HG03135 (cell line): ENCODE results near the gene GCKR.
"Not testable (repeated sequence)": the region's sequence is repeated elsewhere in the genome, so short reads cannot be mapped to it uniquely, and the experiment has no call there.

Experiments
- ATAC-seq: cut with Tn5 transposase; IDR thresholded peaks from one replicate; pipeline ENCODE4 v1.9.1; 2021; ENCODE audit warnings: mild to moderate bottlenecking, moderate library complexity; ENCODE audit not compliant: unreplicated experiment

Gene GCKR

DNA sequence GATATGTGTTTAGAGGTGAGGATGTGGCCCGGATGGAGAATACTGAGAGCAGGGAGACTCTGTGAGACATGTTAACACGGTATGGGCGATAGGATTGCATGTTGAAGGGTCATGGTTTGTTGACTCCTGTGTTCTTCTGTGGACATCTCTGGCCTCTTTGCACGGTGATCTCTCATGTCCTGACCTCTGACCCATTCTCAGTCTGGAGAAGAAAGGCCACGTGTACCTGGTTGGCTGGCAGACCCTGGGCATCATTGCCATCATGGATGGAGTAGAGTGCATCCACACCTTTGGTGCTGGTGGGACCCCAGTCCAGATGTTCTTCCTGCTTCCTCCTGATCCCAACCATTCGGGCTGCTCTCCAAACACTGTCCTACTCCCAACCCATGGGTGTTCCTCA is 9.9 kb downstream of the GCKR start:
- no peak for ATAC-seq

- ATAC-seq, result no peak
Measured at GRCh38 chr2:27507293-27507692, 10.7 kb downstream of the GCKR start.

DNA sequence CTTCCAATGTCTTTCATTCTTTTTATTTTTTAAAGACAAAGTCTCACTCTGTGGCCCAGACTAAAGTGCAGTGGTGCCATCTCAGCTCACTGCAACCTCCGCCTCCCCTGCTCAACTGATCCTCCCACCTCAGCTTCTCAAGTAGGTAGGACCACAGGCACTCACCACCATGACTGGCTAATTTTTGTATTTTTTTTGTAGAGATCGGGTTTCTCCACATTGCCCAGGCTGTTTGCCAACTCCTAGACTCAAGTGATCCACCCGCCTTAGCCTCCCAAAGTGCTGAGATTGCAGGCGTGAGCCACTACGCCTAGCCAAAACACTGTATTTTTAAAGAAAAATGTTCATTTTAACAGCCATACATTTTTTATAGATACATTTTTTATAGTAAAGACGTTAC is 12.7 kb downstream of the GCKR start:
- no peak for ATAC-seq

DNA sequence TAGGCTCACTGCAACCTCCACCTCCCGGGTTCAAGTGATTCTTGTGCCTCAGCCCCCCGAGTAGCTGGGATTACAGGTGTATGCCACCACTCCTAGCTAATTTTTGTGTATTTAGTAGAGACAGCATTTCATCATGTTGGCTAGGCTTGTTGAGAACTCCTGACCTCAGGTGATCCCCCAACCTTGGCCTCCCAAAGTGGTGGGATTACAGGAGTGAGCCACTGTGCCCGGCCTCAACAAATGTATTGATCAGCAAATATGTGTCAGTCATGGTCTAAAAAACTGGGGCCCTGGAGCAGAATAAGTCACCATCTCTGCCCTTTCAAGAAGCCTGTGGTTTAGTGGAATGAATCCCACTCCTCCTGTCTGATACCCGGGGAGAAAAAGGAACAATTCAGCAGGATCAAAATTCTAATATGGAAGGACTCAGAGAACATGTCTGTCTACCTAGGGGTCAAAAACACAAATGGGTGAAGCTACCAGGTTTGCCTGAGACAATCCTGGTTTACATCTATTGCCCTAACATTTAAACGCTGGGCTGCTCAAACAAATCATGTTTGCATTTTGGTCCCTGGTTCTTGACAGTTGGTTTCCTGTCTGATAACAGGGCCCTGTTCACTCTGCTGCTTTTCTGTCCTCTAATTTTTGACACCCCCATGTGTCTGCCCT is 21.6 kb downstream of the GCKR start:
- ATAC-seq, result no peak

DNA sequence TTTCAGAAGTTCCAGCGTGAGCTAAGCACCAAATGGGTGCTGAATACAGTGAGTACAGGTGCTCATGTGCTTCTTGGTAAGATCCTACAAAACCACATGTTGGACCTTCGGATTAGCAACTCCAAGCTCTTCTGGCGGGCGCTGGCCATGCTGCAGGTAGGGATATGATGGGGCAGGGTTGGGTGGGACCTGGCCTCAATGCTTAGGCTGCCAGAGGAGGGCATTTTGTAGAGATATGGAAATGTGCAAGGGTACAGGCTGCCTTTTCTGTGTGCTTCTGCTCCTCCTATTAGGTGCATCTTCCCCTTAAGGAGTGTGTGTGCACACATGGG is 22.1 kb downstream of the GCKR start:
- ATAC-seq, result no peak

DNA sequence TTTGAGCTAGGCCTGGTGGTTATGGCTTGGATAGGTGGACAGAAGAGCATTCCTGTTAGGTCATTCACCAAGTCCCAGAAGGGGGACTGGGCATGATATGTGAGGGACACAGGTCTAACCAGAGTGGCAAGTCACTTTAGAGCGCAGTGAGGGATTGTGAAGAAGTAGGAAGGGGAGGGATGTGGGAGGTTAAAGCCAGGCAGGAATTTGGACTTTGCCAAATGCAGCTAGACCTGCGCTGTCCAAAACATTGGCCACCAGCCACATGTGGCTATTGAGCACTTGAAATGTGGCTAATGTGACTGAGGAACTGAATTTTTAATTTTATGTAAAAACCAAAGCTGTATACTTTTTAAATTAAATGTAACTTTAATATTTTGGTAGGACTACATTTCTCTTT is 23.7 kb downstream of the GCKR start:
- ATAC-seq, result no peak

GRCh38 chr2:27522400-27522945 is 25.8 kb downstream of the GCKR start:
- ATAC-seq, result no peak

- no peak for ATAC-seq
Measured at GRCh38 chr2:27527182-27527581, 30.5 kb downstream of the GCKR start.

- no peak for ATAC-seq
Measured at GRCh38 chr2:27531983-27532382, 35.3 kb downstream of the GCKR start.

DNA sequence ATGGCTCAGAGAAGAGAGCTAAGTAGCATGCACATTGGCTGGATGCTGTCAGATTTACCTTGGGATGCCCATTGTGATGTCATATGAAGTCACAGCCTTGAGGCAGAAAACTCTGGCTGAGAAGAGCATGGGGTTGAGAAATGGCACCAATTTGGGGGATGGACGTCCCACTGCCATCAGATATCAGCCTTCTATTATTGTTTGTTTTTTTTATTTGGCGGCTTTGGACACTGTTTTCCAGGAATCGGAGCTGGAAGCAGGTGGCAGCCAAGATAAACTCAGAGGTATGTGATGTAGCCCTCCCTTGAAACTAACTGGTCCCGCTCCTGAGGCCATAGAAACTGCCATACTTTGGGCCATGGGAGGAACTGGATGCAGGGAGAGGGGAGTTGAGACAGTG is 40.6 kb downstream of the GCKR start:
- no peak for ATAC-seq

DNA sequence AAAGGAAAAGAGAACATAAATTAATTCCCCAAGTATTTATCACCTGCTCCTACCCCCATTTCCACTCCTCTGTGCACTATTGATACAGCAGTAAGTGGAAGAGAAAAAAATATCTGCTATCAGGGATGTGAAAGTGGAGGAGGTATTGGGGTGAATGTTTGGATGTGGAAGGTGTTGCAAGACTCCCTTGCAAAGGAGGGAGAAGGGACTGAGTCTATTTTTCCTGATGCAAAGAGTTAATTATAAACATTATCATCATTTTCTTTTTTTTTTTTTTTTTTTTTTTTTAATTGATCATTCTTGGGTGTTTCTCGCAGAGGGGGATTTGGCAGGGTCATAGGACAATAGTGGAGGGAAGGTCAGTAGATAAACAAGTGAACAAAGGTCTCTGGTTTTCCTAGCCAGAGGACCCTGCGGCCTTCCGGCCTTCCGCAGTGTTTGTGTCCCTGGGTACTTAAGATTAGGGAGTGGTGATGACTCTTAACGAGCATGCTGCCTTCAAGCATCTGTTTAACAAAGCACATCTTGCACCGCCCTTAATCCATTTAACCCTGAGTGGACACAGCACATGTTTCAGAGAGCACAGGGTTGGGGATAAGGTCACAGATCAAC is 42.3 kb downstream of the GCKR start:
- ATAC-seq, result not testable (repeated sequence)

- not testable (repeated sequence) for ATAC-seq
Measured at GRCh38 chr2:27539649-27540048, 43.0 kb downstream of the GCKR start.

DNA sequence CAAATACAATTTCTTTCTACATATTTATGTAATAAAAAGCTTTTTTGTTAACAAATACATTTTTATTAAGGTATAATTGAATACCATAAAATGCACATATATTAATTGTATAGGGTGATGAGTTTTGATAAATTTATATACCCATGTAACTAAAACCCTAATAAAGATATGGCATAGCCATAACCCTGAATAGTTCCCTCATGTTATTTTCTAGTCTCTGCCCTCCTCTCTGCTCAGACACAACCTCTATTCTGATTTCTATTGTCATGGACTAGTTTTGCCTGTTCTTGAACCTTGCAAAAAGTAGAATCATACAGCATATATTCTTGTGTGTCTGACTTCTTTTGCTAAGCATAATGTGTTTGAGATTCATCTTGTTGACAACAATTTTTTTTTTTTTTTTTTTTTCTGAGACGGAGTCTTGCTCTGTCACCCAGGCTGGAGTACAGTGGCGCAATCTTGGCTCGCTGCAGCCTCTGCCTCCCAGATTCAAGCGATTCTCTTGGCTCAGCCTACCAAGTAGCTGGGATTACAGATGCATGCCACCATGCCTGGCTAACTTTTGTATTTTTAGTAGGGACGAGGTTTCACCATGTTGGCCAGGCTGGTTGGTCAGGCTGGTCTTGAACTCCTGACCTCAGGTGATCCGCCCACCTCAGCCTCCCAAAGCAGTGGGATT is 47.6 kb downstream of the GCKR start:
- no peak for ATAC-seq

DNA sequence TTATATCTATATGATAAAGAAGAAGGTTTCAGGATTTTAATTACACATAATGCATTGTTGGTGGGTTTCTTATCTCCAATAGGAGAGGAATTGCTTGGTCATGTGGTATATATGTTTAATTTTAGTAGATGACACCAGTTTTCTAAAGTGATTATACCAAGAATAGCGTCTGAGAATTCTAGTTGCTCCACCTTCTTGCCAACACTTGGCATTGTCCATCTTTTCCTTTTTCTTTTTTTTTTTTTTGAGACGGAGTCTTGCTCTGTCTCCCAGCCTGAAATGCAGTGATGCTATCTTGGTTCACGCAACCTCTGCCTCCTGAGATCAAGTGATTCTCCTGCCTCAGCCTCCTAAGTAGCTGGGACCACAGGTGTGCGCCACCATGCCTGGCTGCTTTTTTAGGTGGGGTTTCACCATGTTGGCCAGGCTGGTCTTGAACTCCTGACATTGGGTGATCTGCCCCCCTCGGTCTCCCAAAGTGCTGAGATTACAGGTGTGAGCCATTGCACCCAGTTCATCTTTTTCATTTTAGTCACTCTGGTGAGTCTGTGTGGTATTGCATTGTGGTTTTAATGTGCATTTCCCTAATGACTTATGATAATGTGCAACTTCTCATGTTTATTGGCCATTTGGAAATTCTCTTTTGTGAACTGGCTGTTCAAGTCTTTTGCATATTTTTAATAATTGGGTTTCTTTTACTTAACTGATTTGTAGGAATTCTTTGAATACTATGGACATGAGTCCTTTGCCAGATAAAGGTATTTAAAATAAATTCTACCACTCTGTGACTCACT is 48.9 kb downstream of the GCKR start:
- no peak for ATAC-seq

- no peak for ATAC-seq
Measured at GRCh38 chr2:27549303-27549702, 52.7 kb downstream of the GCKR start.

- no peak for ATAC-seq
Measured at GRCh38 chr2:27551514-27551913, 54.9 kb downstream of the GCKR start.

GRCh38 chr2:27552941-27553340 is 56.3 kb downstream of the GCKR start:
- no peak for ATAC-seq

DNA sequence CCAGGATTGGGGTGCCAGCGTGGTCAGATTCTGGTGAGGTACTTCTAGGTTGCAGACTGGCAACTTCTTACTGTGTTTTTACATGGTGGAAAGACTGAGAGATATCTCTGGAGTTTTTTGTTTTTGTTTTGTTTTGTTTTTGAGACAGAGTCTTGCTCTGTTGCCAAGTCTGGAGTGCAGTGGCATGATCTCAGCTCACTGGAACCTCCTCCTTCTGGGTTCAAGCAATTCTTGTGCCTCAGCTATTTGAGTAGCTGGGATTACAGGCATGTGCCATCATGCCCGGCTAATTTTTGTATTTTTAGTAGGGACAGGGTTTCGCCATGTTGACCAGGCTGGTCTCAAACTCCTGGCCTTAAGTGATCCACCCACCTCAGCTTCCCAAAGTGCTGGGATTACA is 57.8 kb downstream of the GCKR start:
- not testable (repeated sequence) for ATAC-seq

GRCh38 chr2:27559228-27559627 is 62.6 kb downstream of the GCKR start:
- no peak for ATAC-seq

GRCh38 chr2:27561060-27561459 is 64.4 kb downstream of the GCKR start:
- no peak for ATAC-seq

- ATAC-seq, result no peak
Measured at GRCh38 chr2:27566628-27567027, 70.0 kb downstream of the GCKR start.
